ENCODE results near the gene PXYLP1.

DNA sequence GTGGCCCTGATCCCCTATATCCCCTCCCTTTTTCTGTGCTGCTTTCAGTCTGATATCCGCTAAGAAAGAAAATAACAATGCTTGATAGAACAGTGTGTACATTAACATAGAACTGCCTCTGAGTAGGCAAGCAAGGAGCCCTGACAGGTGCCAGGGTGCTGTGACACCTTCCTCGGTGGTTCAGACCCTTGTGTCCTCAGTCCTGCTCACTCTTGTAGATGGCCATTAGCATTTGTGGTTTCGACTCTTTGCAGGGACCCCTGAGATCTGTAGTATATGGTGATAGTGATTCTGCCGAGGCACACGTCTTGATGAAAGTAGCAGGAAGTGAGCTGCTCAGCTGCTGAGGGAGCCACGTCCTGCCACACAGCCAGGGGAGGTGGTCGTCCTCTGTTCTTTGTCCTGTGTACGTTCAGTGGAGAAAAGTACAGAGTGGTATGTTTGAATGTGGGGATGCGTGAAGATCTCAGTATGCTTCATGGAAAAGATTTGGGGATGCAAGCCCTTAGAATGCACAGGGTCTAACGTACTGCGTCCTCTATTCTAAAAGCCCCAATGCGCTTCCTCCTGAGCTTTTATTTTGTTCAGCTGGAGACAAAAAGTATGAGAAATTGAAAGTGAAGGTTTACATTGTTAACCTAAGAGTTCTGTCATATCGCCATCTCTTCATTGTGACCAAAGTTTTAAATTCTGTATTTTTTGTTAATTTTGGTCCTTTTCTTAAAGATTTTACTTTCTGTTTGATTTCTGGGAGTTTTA is 35.4 kb downstream of the PXYLP1 start:
- TF ChIP-seq ZNF384 (IDR thresholded peaks at IDR 0.05) (no peak), CTBP1 (IDR thresholded peaks at IDR 0.05; ENCODE audit: borderline replicate concordance) (no peak), FOXK2 (IDR thresholded peaks at IDR 0.05) (no peak), SUZ12 (IDR thresholded peaks at IDR 0.05) (no peak), SP1 (IDR thresholded peaks at IDR 0.05) (no peak)

Data from HEK293T (cell line).